Muscle layer of colon (tissue), 2 donors: ENCODE results near the gene AQR.
"Not testable (repeated sequence)": the region's sequence is repeated elsewhere in the genome, so short reads cannot be mapped to it uniquely, and the experiment has no call there.

Experiments used
- H3K27ac ChIP-seq: one replicate; pipeline ENCODE4 v1.7.0; 2013; ENCODE audit warnings: low read depth, mild to moderate bottlenecking, low read length, moderate library complexity
- H3K27me3 ChIP-seq, 2 donors: one replicate each; pipeline ENCODE4 v1.7.0; 2013; ENCODE audit warnings: low read length in 2 of 2, mild to moderate bottlenecking in 2 of 2; ENCODE audit not compliant: insufficient read depth in 2 of 2, control insufficient read depth in 1 of 2
- H3K36me3 ChIP-seq: one replicate; pipeline ENCODE4 v1.7.0; 2013; ENCODE audit warnings: mild to moderate bottlenecking, low read length; ENCODE audit not compliant: insufficient read depth
- H3K4me1 ChIP-seq: one replicate; pipeline ENCODE4 v1.7.0; 2013; ENCODE audit warnings: mild to moderate bottlenecking, low read length; ENCODE audit not compliant: insufficient read depth
- H3K4me3 ChIP-seq, 2 donors: one replicate each; pipeline ENCODE4 v1.7.0; 2013; ENCODE audit warnings: low read length in 2 of 2, low read depth in 1 of 2, mild to moderate bottlenecking in 1 of 2, moderate library complexity in 1 of 2
- H3K9ac ChIP-seq: one replicate; pipeline ENCODE4 v1.7.0; 2013; ENCODE audit warnings: low read length
- H3K9me3 ChIP-seq: one replicate; pipeline ENCODE4 v1.7.0; 2013; ENCODE audit warnings: mild to moderate bottlenecking, low read length
- donor health status: abdominal sarcoma.
- donor health status: Adenocarcinoma of cecum.

The AQR gene

DNA sequence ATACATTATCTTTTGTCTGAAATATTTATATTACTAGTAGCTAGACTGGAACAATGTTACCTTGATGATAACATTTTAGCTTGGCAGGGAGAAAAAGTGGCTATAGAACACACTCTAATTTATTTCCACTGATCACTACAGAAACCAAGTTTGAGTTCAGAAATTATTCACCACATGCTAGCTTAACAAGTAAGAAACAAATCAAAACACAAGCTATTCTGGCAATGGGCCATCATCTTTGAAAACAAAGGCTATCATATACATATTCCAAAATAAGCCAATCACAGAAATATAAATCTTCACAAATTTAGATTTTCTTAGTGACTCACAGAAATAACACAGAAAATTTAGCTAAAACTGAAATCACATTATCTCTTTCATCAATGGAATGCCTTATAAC lies 17.1 kb downstream of the AQR start:
- Histone ChIP-seq H3K4me3 (no peak overlapping the region), H3K9me3 (no peaks in the 10 kb centered on the region), H3K4me1 (peaks cover 5% of the 10 kb centered on the region), H3K27ac (no peak overlapping the region), H3K27me3 (no peaks in the 10 kb centered on the region), H3K36me3 (peaks cover 16% of the 10 kb centered on the region), H3K9ac (no peak overlapping the region)

DNA sequence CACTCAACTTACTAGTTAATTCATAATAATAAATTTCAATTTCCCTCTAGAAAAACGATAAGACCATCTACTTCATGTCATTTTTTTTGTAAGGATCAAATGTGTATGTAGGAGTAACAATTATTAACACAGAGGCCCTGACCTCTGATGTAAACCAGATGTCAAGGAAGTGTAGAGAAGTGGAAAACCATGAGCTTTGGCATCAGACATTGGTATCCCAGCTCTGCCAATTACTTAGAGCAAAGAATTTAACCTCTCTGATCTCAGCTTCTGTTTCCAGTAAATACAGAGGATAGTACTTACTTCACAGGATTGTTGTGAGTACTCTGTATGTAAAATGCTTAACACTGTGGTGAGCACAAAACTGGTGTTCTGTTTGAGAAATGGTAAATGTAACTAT lies 17.5 kb downstream of the AQR start:
- Histone ChIP-seq H3K4me1 (peaks cover 5% of the 10 kb centered on the region), H3K27ac (no peak overlapping the region), H3K36me3 (peaks cover 16% of the 10 kb centered on the region), H3K9me3 (no peaks in the 10 kb centered on the region), H3K27me3 (no peaks in the 10 kb centered on the region), H3K4me3 (no peak overlapping the region), H3K9ac (no peak overlapping the region)

DNA sequence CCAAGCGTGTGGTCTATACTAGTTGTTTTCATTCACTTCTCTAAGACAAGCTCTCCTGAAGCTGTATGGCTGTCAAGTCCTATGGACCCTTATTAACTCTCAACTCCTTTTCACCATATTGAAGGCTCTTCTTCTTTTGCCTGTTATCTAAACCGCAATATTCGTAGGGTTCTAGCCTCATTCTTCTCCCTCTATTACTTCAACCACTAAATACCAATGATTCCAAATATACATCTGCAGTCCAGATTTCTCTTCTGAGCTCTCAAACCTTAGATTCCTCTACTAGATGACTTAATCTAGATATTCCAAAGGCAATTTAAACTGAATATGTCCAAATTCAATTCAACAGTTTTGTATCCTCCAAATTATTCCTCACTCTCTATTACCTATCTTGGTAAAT lies 24.6 kb downstream of the AQR start:
- Histone ChIP-seq H3K9me3 (no peaks in the 10 kb centered on the region), H3K36me3 (peaks cover 18% of the 10 kb centered on the region)

DNA sequence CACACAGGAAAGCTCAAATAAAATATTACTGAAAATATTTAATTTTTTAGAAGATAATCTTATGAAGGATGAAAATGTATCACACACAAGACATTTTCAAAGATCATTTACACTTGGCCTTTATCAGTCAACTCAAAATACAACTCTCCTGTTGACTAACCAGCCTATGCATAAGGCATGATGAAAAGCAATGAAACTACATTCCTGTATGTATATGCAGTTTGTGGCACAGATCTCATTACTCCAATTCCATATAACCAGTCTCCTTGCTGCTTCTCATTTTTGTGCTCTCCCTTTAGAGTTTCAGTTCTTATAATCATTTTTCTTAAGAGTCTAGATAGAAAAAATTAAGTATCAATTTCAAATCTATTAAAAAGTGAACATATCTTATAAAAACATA lies 25.8 kb downstream of the AQR start:
- Histone ChIP-seq H3K4me3 (no peak overlapping the region), H3K36me3 (peaks cover 24% of the 10 kb centered on the region)

More for the DNA sequence above, 24.6 kb downstream of the AQR start:
- Histone ChIP-seq H3K9ac (no peak overlapping the region), H3K27me3 (no peaks in the 10 kb centered on the region), H3K27ac (no peak overlapping the region), H3K4me1 (no peaks in the 10 kb centered on the region), H3K4me3 (no peak overlapping the region)

DNA sequence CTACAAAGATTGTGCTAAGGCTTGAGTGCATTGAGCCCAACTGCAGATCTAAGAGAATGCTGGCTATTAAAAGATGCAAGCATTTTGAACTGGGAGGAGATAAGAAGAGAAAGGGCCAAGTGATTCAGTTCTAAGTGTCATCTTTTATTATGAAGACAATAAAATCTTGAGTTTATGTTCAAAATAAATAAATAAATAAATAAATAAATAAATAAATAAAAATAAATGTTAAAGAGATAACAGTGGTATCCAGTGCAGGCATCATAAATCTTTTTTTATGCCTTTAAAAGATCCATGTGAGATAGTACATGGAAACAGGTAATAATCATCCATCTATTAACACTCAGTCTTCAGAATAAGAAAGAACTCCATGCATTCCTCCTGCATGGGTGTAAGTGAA lies 26.3 kb downstream of the AQR start:
- H3K4me3 ChIP-seq, H3K27me3 ChIP-seq, H3K9ac ChIP-seq, H3K9me3 ChIP-seq, H3K4me1 ChIP-seq, H3K27ac ChIP-seq: not testable (repeated sequence)
- H3K36me3 ChIP-seq = peaks cover 27% of the 10 kb centered on the region

More for the DNA sequence above, 25.8 kb downstream of the AQR start:
- Histone ChIP-seq H3K27ac (no peak overlapping the region), H3K4me1 (no peaks in the 10 kb centered on the region), H3K9me3 (no peaks in the 10 kb centered on the region), H3K9ac (no peak overlapping the region), H3K27me3 (no peaks in the 10 kb centered on the region)

DNA sequence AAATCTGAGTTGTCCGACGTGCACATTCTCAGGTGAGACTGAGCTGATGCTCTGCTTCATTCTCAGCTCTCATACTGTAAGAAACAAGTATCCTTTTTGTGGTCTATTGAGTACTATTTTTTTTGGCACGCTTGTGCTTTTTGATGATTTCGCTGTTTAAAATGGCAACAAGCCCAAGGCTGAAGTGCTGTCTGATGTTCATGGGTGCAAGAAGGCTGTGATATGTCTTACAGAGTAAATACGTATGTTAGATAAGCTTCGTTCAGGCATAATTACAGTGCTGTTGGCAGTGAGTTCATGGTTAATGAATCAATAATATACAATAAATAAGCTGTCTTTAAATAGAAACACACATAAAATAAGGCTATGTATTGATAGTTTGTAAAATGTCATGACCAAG lies 27.2 kb downstream of the AQR start:
- H3K27ac ChIP-seq = no peak overlapping the region
- H3K36me3 ChIP-seq = peaks cover 23% of the 10 kb centered on the region
- H3K9me3 ChIP-seq = no peaks in the 10 kb centered on the region
- no peak overlapping the region for H3K9ac ChIP-seq
- no peaks in the 10 kb centered on the region for H3K4me1 ChIP-seq
- H3K4me3 ChIP-seq = no peak overlapping the region
- H3K27me3 ChIP-seq = no peaks in the 10 kb centered on the region

DNA sequence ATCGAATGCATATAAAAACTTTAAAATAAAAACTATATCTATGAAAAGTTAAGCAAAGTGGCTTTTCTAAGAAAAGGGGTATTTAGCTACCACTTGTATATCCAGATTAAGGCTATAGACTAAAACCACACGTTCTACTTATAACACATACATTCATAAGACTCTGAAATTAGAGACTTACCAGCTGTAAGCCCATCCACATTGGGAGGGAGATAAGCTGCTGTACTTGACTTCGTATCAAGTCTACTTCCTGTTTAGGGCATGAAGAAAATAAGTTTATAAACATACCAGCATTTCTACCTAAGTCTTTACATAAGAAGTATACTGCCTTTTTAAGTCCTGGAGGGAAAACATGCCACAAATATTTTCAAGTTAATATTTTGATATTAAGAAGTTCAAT lies 27.7 kb downstream of the AQR start:
- H3K4me3 ChIP-seq = no peak overlapping the region
- H3K4me1 ChIP-seq = no peaks in the 10 kb centered on the region
- H3K9ac ChIP-seq = no peak overlapping the region
- H3K36me3 ChIP-seq = peaks cover 23% of the 10 kb centered on the region
- no peaks in the 10 kb centered on the region for H3K9me3 ChIP-seq
- no peaks in the 10 kb centered on the region for H3K27me3 ChIP-seq
- H3K27ac ChIP-seq = no peak overlapping the region

DNA sequence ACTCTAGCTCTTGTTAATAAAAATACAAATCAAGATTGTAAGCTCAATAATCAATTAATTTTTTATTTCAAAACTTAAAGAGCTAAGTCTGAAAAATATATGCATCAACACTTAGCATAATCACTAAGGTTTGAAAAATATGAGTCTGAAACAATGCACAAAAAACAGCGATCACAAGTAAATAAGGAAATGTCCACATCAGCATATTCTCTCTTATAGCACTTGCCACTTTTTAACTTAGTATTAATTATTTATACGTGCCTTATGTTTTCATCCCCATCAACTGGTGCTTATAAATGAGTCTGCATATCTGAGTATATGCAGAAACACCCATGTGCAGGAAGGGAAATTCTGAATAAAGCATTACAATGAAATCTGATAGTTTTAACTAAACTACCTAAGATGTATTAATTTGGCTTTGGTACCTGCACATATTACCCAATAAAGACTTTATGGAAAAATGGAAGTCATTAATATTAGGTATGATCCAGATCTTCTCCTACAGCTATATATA lies 28.3 kb downstream of the AQR start:
- Histone ChIP-seq H3K27me3 (no peaks in the 10 kb centered on the region), H3K4me1 (no peaks in the 10 kb centered on the region), H3K27ac (no peak overlapping the region), H3K9ac (no peak overlapping the region), H3K9me3 (no peaks in the 10 kb centered on the region), H3K4me3 (no peak overlapping the region), H3K36me3 (peaks cover 25% of the 10 kb centered on the region)

DNA sequence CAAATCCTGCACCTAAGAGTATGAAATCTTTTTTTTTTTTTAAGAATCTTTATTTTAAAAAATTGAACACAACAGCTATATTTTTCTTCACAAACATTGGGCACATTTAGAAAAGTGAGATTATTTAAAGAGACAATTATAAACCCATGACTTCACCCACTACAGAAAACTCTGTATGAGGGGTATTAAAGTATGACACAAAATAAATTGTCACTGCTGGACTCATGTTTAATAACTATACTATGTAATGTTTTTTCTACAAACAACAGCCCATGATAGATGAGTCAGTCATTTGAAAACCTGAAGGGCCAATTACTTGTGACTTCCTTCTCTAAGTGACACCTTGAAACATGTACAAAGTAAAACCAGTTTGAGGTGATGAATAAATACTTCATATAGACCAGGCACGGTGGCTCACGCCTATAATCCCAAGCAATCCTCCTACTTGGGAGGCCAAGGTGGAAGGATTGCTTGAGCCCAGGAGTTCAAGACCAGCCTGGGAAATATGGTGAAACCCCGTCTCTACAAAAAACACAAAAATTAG lies 36.0 kb downstream of the AQR start:
- peaks cover 19% of the 10 kb centered on the region for H3K36me3 ChIP-seq
- no peak overlapping the region for H3K9ac ChIP-seq
- H3K27me3 ChIP-seq = no peaks in the 10 kb centered on the region
- H3K27ac ChIP-seq = no peak overlapping the region
- H3K4me3 ChIP-seq = no peak overlapping the region
- H3K9me3 ChIP-seq = no peaks in the 10 kb centered on the region
- no peaks in the 10 kb centered on the region for H3K4me1 ChIP-seq

DNA sequence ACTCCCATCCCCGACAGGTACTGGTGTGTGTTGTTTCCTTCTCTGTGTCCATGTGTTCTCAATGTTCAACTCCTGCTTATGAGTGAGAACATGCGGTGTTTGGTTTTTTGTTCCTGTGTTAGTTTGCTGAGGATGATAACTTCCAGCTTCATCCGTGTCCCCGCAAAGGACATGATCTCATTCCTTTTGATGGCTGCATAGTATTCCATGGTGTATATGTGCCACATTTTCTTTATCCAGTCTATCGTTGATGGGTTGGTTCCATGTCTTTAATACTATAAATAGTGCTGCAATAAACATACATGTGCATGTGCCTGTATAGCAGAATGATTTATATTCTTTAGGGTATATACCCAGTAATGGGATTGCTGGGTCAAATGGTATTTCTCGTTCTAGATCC lies 41.2 kb downstream of the AQR start:
- H3K27ac ChIP-seq, H3K27me3 ChIP-seq, H3K4me1 ChIP-seq, H3K4me3 ChIP-seq, H3K9ac ChIP-seq, H3K9me3 ChIP-seq: not testable (repeated sequence)
- H3K36me3 ChIP-seq = peaks cover 22% of the 10 kb centered on the region

DNA sequence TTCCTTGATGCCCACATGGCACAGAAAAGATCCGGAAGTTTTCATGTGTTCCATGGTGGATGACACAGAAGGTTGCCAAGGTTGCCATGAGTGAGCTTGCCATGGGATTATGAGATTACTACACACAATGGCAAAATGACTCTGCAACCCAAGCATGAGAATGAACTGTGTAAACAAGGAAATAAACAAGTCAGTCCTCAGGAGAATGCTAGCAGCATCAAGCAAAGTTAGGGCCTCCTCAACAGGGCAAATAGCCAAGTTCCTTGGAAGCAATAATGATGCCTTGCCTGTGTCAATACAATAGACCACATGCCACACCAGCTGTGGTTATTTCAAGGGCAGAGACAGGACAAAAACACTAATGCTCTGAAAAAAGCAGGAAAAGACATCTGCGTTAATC lies 41.8 kb downstream of the AQR start:
- Histone ChIP-seq H3K9me3 (no peaks in the 10 kb centered on the region), H3K36me3 (peaks cover 22% of the 10 kb centered on the region), H3K9ac (no peak overlapping the region), H3K27me3 (no peaks in the 10 kb centered on the region), H3K27ac (no peak overlapping the region), H3K4me1 (no peaks in the 10 kb centered on the region), H3K4me3 (no peak overlapping the region)

DNA sequence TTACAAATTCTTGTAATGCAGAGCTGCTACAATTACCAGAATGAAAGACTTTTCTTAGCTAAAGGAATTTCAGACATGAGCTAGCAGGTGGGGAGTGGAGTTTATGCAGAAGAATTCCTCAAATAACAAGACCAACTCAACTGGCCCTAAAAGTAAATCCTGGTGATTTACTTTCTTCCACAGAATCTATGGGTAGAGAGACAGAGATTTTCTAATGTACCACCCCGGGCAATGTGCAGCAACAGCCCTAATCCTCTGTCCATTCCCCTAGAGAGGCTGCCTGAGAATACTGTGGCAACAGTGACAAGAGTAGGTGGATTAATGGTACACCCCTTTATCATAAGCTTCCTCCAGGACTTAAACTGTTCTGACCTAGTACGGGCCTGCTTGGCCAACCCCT lies 55.2 kb downstream of the AQR start:
- Histone ChIP-seq H3K9ac (no peak overlapping the region), H3K9me3 (no peaks in the 10 kb centered on the region), H3K27ac (no peak overlapping the region), H3K36me3 (peaks cover 36% of the 10 kb centered on the region), H3K4me1 (no peaks in the 10 kb centered on the region), H3K4me3 (no peak overlapping the region), H3K27me3 (no peaks in the 10 kb centered on the region)
